Activated CD4-positive, alpha-beta T cell treated with anti-CD3 and anti-CD28 coated beads for 36 hours (primary cell): ENCODE results near the gene STYK1. TPM values are rescaled to one million over a fixed set of nuclear protein-coding genes. Genes with fewer than 3 reads are reported as not detected.
"Not testable (repeated sequence)": the region's sequence is repeated elsewhere in the genome, so short reads cannot be mapped to it uniquely, and the experiment has no call there.

Experiments
- ATAC-seq: fragments of 200-7000 bp; cut with Tn5 transposase; one replicate; pipeline ENCODE4 v1.10.0; 2021; ENCODE audit warnings: mild to moderate bottlenecking, moderate library complexity
- CTCF ChIA-PET: fragments of 350-600 bp; sonication (Branson Sonifier 250); formaldehyde crosslinking; loops from one replicate; lab custom pipeline; 2021; ENCODE audit warnings: antibody characterized with exemption; lab: Charles Lee
- POLR2A ChIA-PET: fragments of 350-600 bp; sonication (Branson Sonifier 250); formaldehyde crosslinking; loops from one replicate; lab custom pipeline; 2021; ENCODE audit warnings: antibody characterized with exemption, inconsistent platforms; lab: Charles Lee
- DNase-seq: peaks from one replicate; pipeline ENCODE4 v3.0.0-alpha.2; 2020
- H3K27ac Mint-ChIP-seq: one replicate; pipeline ENCODE4 v1.8.0; 2021; ENCODE audit warnings: mixed read lengths
- H3K27me3 Mint-ChIP-seq: one replicate; pipeline ENCODE4 v1.8.0; 2021; ENCODE audit warnings: mixed read lengths
- H3K36me3 Mint-ChIP-seq: one replicate; pipeline ENCODE4 v1.8.0; 2021; ENCODE audit warnings: low read depth, mixed read lengths
- H3K4me1 Mint-ChIP-seq: one replicate; pipeline ENCODE4 v1.8.0; 2021; ENCODE audit warnings: mixed read lengths
- H3K4me3 Mint-ChIP-seq: one replicate; pipeline ENCODE4 v1.8.0; 2021; ENCODE audit warnings: mild to moderate bottlenecking, moderate library complexity, mixed read lengths
- H3K9me3 Mint-ChIP-seq: one replicate; pipeline ENCODE4 v1.8.0; 2021; ENCODE audit warnings: low read depth, mixed read lengths
- intact Hi-C, 2 experiments: fragments of 100-400 bp; cut with DNase I in 1 of 2; cut with micrococcal nuclease in 1 of 2; formaldehyde crosslinking; loops; one replicate each; pipeline versions ENCODE4 v1.14.2 to v1.15.1; 2022 to 2024; cut with DNase I, micrococcal nuclease
- total RNA-seq, 2 experiments: library from RNA; stranded (reverse); gene quantifications; one replicate each; pipeline ENCODE4 v1.2.3, GENCODE V29; 2021

STYK1 gene
- total RNA-seq, 2 experiments from 2014 or later: not detected

- H3K4me3 Mint-ChIP-seq: no peak overlapping the region
- no peaks in the 10 kb centered on the region for H3K4me1 Mint-ChIP-seq
- H3K27ac Mint-ChIP-seq: no peak overlapping the region
- peaks cover 24% of the 10 kb centered on the region for H3K27me3 Mint-ChIP-seq
- POLR2A ChIA-PET: no interaction called here
- CTCF ChIA-PET: no interaction called here
- H3K9me3 Mint-ChIP-seq: no peaks in the 10 kb centered on the region
- intact Hi-C loops: no loop called here
- H3K36me3 Mint-ChIP-seq: no peaks in the 10 kb centered on the region
- DNase-seq (no peak), ATAC-seq (no peak)
Observed at GRCh38 chr12:10620078-10620779, 53.6 kb downstream of the STYK1 start.

- Mint-ChIP-seq H3K27ac (no peak overlapping the region), H3K4me3 (no peak overlapping the region), H3K27me3 (peaks cover 25% of the 10 kb centered on the region), H3K36me3 (peaks cover 1% of the 10 kb centered on the region), H3K9me3 (no peaks in the 10 kb centered on the region), H3K4me1 (peaks cover 3% of the 10 kb centered on the region)
- intact Hi-C loops: no loop called here
- POLR2A ChIA-PET: no interaction called here
- CTCF ChIA-PET: interaction anchor here (0.6 to 0.7 kb wide), 2 partner anchors 10 to 56 kb away, joined by 3 read pairs; no protein-coding TSS in a partner anchor
- no peak for DNase-seq
- no peak for ATAC-seq
Observed at GRCh38 chr12:10618338-10618987, 55.4 kb downstream of the STYK1 start.

GRCh38 chr12:10617863-10618262 is 56.0 kb downstream of the STYK1 start:
- no peak overlapping the region for H3K4me3 Mint-ChIP-seq
- POLR2A ChIA-PET: no interaction called here
- H3K36me3 Mint-ChIP-seq: peaks cover 5% of the 10 kb centered on the region

GRCh38 chr12:10615532-10615931 is 58.3 kb downstream of the STYK1 start:
- H3K27ac Mint-ChIP-seq: no peak overlapping the region
- H3K4me1 Mint-ChIP-seq: peaks cover 22% of the 10 kb centered on the region
- H3K9me3 Mint-ChIP-seq: no peaks in the 10 kb centered on the region
- CTCF ChIA-PET: interaction anchor here (1.0 kb wide), 1 partner anchor 9 kb away, joined by 3 read pairs; no protein-coding TSS in a partner anchor
- no peak overlapping the region for H3K4me3 Mint-ChIP-seq
- H3K36me3 Mint-ChIP-seq: peaks cover 20% of the 10 kb centered on the region
- POLR2A ChIA-PET: no interaction called here
- DNase-seq (no peak), ATAC-seq (no peak)
- intact Hi-C loops: no loop called here
- peaks cover 19% of the 10 kb centered on the region for H3K27me3 Mint-ChIP-seq

More at GRCh38 chr12:10617863-10618262, 56.0 kb downstream of the STYK1 start:
- Mint-ChIP-seq H3K27ac (no peak overlapping the region), H3K27me3 (peaks cover 25% of the 10 kb centered on the region), H3K9me3 (no peaks in the 10 kb centered on the region), H3K4me1 (peaks cover 3% of the 10 kb centered on the region)
- DNase-seq: no peak
- intact Hi-C loops: no loop called here
- CTCF ChIA-PET: interaction anchor here (0.7 kb wide), 1 partner anchor 11 kb away, joined by 3 read pairs; no protein-coding TSS in a partner anchor
- ATAC-seq: no peak

GRCh38 chr12:10614056-10614370 is 59.8 kb downstream of the STYK1 start:
- DNase-seq (no peak), ATAC-seq (no peak)
- intact Hi-C loops: loop anchor here (5.0 kb wide), 3 partner anchors 558 to 1033 kb away; partner anchors contain the start of genes CLEC2B (in 1 of the 2), ETV6 (in 1 of the 2) and SMIM10L1 (in 1 of the 2)
- peaks cover 29% of the 10 kb centered on the region for H3K36me3 Mint-ChIP-seq
- H3K4me3 Mint-ChIP-seq: peak overlapping the region; percentile 99
- peak overlapping the region; percentile 100 for H3K27ac Mint-ChIP-seq
- peaks cover 25% of the 10 kb centered on the region for H3K4me1 Mint-ChIP-seq
- ChIA-PET CTCF (interaction anchor here (0.6 to 0.7 kb wide), 2 partner anchors 11 to 235 kb away, joined by 3 read pairs; partner anchors contain the start of gene PRR4), POLR2A (no interaction called here)
- H3K27me3 Mint-ChIP-seq: peaks cover 8% of the 10 kb centered on the region
- no peaks in the 10 kb centered on the region for H3K9me3 Mint-ChIP-seq

DNA sequence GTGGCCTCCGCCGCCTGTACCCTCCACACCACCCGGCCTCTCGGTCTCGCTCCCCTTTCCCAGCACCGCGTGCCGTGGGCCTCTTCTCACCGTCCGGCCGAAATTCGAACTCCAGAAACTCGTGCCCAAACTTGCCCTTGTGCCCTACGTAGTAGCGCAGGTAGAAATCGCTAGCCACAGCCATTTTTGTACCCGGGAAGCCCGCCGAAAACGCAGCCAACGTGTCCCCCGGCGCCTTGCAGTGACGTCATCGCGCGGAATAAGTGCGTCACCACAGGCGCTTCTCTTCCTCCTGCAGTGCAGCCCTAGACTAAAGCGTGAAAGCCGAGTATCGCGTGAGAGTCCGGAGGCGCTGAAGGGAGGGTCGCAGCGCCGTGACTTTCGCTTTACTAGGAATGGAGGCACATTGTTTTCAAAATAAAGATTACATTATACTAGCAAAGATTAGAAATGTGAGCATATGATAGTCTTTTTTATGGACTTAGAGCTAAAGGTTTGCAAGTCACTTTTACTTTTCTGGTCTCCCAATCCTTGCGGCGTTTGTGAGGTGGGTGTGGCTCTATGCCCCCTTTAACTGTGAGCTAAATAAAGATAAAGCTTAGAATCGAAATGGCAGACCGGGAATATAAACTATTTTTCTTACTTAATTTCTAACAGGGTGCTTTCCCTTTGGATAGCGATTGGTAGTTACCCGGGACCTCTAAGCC is 60.4 kb downstream of the STYK1 start, which contains the start of gene MAGOHB:
TSS of gene MAGOHB (minus strand) at position 261 of the 707 bp plus-strand sequence. CDS start at position 184, 77 bp downstream.
- ChIA-PET POLR2A (interaction anchor here (1.1 kb wide), 1 partner anchor 90 kb away, joined by 3 read pairs; no protein-coding TSS in a partner anchor), CTCF (interaction anchor here (0.6 to 1.5 kb wide), 5 partner anchors 11 to 1534 kb away, joined by 3 to 4 read pairs (median 3); partner anchors contain the start of gene PRR4)
- Mint-ChIP-seq H3K4me1 (peaks cover 25% of the 10 kb centered on the region), H3K27me3 (peaks cover 6% of the 10 kb centered on the region), H3K36me3 (peaks cover 32% of the 10 kb centered on the region), H3K27ac (peak within 1 kb of the TSS; percentile 100), H3K4me3 (peak within 1 kb of the TSS; percentile 99), H3K9me3 (no peaks in the 10 kb centered on the region)
- intact Hi-C loops: loop anchor here (1.0 to 5.0 kb wide), 13 partner anchors 61 to 1034 kb away; partner anchors contain the start of genes SMIM10L1 (in 2 of the 2), STYK1 (in 2 of the 2), CLEC2B (in 1 of the 2) and ETV6 (in 1 of the 2)
- DNase-seq (peak; percentile 99), ATAC-seq (peak; percentile 96)

GRCh38 chr12:10612984-10613348 is 60.9 kb downstream of the STYK1 start:
- DNase-seq: no peak
- ChIA-PET CTCF (interaction anchor here (0.6 to 1.5 kb wide), 3 partner anchors 138 to 1535 kb away, joined by 3 to 4 read pairs (median 4); no protein-coding TSS in a partner anchor), POLR2A (interaction anchor here (1.1 kb wide), 1 partner anchor 90 kb away, joined by 3 read pairs; no protein-coding TSS in a partner anchor)

DNA sequence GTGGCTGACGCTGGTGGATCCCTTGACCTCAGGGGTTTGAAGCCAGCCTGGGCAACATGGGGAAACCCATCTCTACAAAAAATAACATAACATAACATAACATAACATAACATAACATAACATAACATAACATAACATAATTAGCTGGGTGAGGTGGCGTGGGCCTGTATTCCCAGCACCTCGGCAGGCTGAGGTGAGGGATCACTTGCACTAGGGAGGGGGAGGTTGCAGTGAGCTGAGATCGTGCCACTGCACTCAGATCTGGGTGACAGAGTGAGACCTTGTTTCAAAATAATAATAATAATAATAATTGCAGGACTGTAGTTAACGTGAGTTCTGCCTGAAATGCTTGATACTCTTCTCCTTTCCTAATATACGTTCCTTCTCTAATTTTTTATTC is 61.7 kb downstream of the STYK1 start:
- intact Hi-C loops: loop anchor here (2.0 to 5.0 kb wide), 7 partner anchors 63 to 1035 kb away; partner anchors contain the start of genes SMIM10L1 (in 2 of the 2), CLEC2B (in 1 of the 2), ETV6 (in 1 of the 2) and STYK1 (in 1 of the 2)
- peak; percentile 5 for DNase-seq
- no peak for ATAC-seq
- peak overlapping the region; percentile 99 for H3K4me3 Mint-ChIP-seq
- ChIA-PET CTCF (interaction anchor here (1.5 kb wide), 1 partner anchor 138 kb away, joined by 4 read pairs; no protein-coding TSS in a partner anchor), POLR2A (interaction anchor here (1.1 kb wide), 1 partner anchor 91 kb away, joined by 3 read pairs; no protein-coding TSS in a partner anchor)
- no peaks in the 10 kb centered on the region for H3K9me3 Mint-ChIP-seq
- peak overlapping the region; percentile 100 for H3K27ac Mint-ChIP-seq
- peaks cover 42% of the 10 kb centered on the region for H3K36me3 Mint-ChIP-seq
- H3K4me1 Mint-ChIP-seq: peaks cover 25% of the 10 kb centered on the region
- peaks cover 2% of the 10 kb centered on the region for H3K27me3 Mint-ChIP-seq

More at GRCh38 chr12:10612984-10613348, 60.9 kb downstream of the STYK1 start:
- Mint-ChIP-seq H3K27me3 (peaks cover 4% of the 10 kb centered on the region), H3K4me3 (peak overlapping the region; percentile 99), H3K36me3 (peaks cover 36% of the 10 kb centered on the region), H3K27ac (peak overlapping the region; percentile 100), H3K9me3 (no peaks in the 10 kb centered on the region), H3K4me1 (peaks cover 25% of the 10 kb centered on the region)
- ATAC-seq: peak; percentile 11
- intact Hi-C loops: loop anchor here (1.0 to 5.0 kb wide), 13 partner anchors 61 to 1034 kb away; partner anchors contain the start of genes SMIM10L1 (in 2 of the 2), STYK1 (in 2 of the 2), CLEC2B (in 1 of the 2) and ETV6 (in 1 of the 2)

DNA sequence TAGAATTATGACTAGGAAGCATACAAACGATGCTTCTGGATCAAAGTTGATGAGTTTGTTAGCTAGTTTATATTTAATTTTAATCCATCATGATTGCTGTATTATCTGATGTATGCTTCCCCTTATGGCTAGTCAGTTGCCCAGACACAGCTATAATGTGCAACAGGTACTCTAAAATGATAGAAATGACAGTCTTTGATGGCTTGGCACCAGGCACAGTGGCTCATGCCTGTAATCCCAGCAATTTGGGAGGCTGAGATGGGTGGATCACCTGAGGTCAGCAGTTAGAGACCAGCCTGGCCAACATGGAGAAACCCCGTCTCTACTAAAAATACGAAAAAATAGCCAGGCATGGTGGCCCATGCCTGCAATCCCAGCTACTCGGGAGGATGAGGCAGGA is 62.6 kb downstream of the STYK1 start:
- CTCF ChIA-PET, ATAC-seq, DNase-seq, H3K27me3 Mint-ChIP-seq, H3K9me3 Mint-ChIP-seq, POLR2A ChIA-PET: not testable (repeated sequence)
- intact Hi-C loops: loop anchor here (5.0 kb wide), 3 partner anchors 561 to 1036 kb away; partner anchors contain the start of genes CLEC2B (in 1 of the 2), ETV6 (in 1 of the 2) and SMIM10L1 (in 1 of the 2)
- H3K36me3 Mint-ChIP-seq: peaks cover 44% of the 10 kb centered on the region
- peak overlapping the region; percentile 45 for H3K27ac Mint-ChIP-seq
- H3K4me3 Mint-ChIP-seq: peak overlapping the region; percentile 99
- H3K4me1 Mint-ChIP-seq: peaks cover 25% of the 10 kb centered on the region

DNA sequence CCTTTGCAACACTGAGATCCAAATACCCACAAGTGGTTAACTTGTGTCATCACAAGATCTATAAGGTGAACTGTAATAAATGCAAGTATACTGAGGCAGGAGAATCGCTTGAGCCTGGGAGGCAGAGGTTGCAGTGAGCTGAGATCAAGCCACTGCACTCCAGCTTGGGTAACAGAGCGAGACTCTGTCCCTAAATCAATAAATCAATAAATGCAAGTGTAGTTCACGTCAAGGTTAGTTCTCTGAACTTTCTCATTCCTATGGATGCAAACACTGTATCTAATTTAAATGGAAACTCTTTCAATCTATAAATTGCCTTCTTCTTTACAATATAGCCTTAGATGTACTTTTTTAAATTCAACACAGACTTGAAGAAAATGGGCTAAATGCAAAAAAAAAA is 63.7 kb downstream of the STYK1 start:
- Mint-ChIP-seq H3K4me1 (peaks cover 25% of the 10 kb centered on the region), H3K36me3 (peaks cover 47% of the 10 kb centered on the region), H3K27me3 (peaks cover under 1% of the 10 kb centered on the region), H3K9me3 (no peaks in the 10 kb centered on the region), H3K27ac (no peak overlapping the region), H3K4me3 (no peak overlapping the region)
- CTCF ChIA-PET: interaction anchor here (0.7 kb wide), 1 partner anchor 877 kb away, joined by 3 read pairs; no protein-coding TSS in a partner anchor
- intact Hi-C loops: loop anchor here (5.0 kb wide), 3 partner anchors 562 to 1037 kb away; partner anchors contain the start of genes CLEC2B (in 1 of the 2), ETV6 (in 1 of the 2) and SMIM10L1 (in 1 of the 2)
- ATAC-seq: no peak
- DNase-seq: no peak
- POLR2A ChIA-PET: interaction anchor here (0.6 kb wide), 1 partner anchor 244 kb away, joined by 4 read pairs; no protein-coding TSS in a partner anchor
